ENCODE data around the gene SPEN.

DNA sequence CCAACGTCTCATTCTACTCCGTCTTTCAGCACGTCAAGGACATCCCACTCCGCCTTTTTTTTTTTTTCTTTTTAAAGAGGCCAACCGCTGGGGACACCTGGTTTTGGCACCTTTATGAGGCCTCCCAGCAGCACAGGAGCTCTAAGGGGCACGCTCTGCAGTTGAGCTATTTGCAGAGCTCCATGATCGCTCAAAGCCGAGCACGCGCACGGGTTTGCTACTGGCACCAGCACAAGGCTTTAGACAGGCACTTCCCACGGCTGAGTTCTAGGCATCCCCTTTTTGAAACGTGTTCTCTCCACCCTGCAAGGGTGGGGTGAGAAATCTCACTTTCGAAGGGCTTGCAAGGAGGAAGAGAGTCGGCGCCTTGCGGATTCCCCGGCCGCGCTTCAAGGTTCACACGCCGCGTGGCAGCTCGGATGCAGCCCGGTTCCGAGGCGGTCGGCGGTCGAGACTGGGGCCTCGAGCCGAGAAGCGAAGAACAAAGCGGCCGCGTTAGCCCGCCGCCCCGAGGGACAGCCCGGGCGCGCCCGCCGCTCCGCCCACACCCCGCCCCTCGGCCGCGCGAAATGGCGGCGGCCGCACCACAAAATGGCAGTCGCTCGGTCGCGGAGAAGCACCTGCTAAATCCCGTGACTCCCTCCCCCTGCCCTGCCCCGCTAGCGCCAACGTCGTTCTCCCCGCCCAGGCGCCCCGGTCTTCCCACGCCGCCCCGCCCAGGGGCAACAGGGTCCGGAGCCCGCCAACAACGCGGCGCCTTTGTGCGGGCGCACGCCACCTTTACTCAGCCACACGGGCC lies 12.9 kb upstream of the SPEN start:
- no peak for TF ChIP-seq EZH2 (IDR thresholded peaks at IDR 0.05; ENCODE audit: low read length)
- TF ChIP-seq, protein P1, sequence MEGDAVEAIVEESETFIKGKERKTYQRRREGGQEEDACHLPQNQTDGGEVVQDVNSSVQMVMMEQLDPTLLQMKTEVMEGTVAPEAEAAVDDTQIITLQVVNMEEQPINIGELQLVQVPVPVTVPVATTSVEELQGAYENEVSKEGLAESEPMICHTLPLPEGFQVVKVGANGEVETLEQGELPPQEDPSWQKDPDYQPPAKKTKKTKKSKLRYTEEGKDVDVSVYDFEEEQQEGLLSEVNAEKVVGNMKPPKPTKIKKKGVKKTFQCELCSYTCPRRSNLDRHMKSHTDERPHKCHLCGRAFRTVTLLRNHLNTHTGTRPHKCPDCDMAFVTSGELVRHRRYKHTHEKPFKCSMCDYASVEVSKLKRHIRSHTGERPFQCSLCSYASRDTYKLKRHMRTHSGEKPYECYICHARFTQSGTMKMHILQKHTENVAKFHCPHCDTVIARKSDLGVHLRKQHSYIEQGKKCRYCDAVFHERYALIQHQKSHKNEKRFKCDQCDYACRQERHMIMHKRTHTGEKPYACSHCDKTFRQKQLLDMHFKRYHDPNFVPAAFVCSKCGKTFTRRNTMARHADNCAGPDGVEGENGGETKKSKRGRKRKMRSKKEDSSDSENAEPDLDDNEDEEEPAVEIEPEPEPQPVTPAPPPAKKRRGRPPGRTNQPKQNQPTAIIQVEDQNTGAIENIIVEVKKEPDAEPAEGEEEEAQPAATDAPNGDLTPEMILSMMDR (optimal IDR thresholded peaks at IDR 0.05 in 1 of 3, IDR thresholded peaks at IDR 0.05 in 1 of 3, conservative IDR thresholded peaks at IDR 0.05 in 1 of 3; ENCODE audit: extremely low read depth in 1 of 3, insufficient read depth in 2 of 3, low read length in 3 of 3), result no peak

All from keratinocyte (primary cell).